ENCODE results near the gene DMBX1. TPM values are rescaled to one million over a fixed set of nuclear protein-coding genes. Genes with fewer than 3 reads are reported as not detected.

DMBX1 gene
- total and polyA plus RNA-seq, 7 donors = not detected

DNA sequence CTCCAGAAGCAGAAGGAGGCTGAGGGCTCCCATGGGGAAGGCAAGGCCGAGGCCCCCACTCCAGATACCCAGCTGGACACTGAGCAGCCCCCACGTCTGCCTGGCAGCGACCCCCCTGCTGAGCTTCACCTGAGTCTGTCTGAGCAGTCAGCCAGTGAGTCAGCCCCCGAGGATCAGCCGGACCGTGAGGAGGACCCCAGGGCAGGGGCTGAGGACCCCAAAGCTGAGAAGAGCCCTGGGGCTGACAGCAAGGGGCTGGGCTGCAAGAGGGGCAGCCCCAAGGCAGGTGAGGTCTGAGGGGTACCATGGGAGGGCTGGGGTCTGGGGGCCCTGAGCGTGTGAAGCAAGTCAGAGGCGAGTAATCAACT, 21.3 kb downstream of the DMBX1 start:
- TF ChIP-seq EP300 (IDR thresholded peaks at IDR 0.05) = no peak
- TF ChIP-seq POLR2AphosphoS5 (IDR thresholded peaks at IDR 0.05) = no peak
- TF ChIP-seq, protein P1, sequence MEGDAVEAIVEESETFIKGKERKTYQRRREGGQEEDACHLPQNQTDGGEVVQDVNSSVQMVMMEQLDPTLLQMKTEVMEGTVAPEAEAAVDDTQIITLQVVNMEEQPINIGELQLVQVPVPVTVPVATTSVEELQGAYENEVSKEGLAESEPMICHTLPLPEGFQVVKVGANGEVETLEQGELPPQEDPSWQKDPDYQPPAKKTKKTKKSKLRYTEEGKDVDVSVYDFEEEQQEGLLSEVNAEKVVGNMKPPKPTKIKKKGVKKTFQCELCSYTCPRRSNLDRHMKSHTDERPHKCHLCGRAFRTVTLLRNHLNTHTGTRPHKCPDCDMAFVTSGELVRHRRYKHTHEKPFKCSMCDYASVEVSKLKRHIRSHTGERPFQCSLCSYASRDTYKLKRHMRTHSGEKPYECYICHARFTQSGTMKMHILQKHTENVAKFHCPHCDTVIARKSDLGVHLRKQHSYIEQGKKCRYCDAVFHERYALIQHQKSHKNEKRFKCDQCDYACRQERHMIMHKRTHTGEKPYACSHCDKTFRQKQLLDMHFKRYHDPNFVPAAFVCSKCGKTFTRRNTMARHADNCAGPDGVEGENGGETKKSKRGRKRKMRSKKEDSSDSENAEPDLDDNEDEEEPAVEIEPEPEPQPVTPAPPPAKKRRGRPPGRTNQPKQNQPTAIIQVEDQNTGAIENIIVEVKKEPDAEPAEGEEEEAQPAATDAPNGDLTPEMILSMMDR (IDR thresholded peaks at IDR 0.05) = no peak
- TF ChIP-seq POLR2A (IDR thresholded peaks at IDR 0.05) = no peak
- WGBS, 2 donors = 82 to 83% methylated on average over 8 of the region's 8 CpGs
- Histone ChIP-seq H3K9me3 (no peaks in the 10 kb centered on the region), H3K4me3 (no peak overlapping the region), H3K4me1 (no peaks in the 10 kb centered on the region), H3K27me3 (peaks cover 0 to 7% (median 0%) of the 10 kb centered on the region in 3 donors), H3K27ac (no peak overlapping the region), H3K36me3 (no peaks in the 10 kb centered on the region)
- no peak for DNase-seq
- intact Hi-C loops (cut with DNase I) = no loop called here

DNA sequence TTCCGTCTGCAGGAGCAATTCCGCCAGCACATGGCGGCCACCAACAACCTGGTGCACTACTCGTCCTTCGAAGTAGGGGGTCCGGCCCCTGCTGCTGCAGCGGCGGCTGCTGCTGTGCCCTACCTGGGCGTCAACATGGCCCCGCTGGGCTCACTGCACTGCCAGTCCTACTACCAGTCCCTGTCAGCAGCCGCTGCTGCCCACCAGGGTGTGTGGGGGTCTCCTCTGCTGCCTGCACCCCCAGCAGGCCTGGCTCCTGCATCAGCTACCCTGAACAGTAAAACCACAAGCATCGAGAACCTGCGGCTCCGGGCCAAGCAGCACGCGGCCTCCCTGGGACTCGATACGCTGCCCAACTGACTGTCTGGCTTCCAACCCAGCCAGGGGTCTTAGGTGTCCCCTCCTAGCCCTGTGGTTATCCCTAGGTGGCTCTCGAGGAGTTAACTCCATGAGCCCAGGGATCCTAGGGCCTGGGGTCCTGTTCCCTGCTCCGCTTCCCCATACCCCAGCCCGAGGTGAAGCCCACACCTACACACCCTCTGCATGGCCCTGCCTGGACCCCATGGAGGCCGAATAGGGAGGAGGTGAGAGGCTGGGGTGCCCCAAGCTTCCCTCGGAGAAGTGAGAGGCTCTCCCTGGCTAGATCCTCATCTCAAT, 22.6 kb downstream of the DMBX1 start:
- Histone ChIP-seq H3K27me3 (peaks cover 0 to 8% (median 0%) of the 10 kb centered on the region in 3 donors), H3K27ac (no peak overlapping the region), H3K36me3 (no peaks in the 10 kb centered on the region), H3K4me3 (no peak overlapping the region), H3K4me1 (no peaks in the 10 kb centered on the region), H3K9me3 (no peaks in the 10 kb centered on the region)
- no peak for DNase-seq
- WGBS, 2 donors = 82 to 90% methylated on average over 23 of the region's 23 CpGs
- intact Hi-C loops (cut with DNase I) = loop anchor here (2.0 kb wide), 1 partner anchor 23 kb away; the partner anchor contains the start of gene DMBX1
- TF ChIP-seq EP300 (IDR thresholded peaks at IDR 0.05) = no peak
- TF ChIP-seq, protein P1 (IDR thresholded peaks at IDR 0.05) = no peak
- TF ChIP-seq POLR2A (IDR thresholded peaks at IDR 0.05) = no peak
- TF ChIP-seq POLR2AphosphoS5 (IDR thresholded peaks at IDR 0.05) = no peak

DNA sequence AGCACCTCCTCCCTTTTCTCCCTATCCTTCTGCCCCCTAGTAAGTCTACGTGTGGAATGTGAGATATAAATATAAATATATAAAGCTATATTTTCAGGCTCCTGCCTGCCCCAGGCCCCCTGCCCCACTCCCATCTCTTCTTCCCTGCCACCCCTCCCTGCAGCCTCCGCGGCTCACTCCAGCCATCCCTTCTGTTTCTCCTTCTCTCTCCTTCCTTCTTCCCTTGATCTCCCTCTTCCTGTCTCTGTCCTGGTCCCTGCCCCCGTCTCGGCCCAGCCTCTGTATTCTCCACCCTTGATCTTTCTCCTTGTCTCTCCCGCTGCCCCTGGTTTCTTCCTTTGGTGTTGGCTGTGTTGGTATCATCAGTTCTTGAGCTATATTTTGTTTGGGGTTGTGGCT, 23.2 kb downstream of the DMBX1 start:
- WGBS, 2 donors = 62 to 84% methylated on average over 6 of the region's 6 CpGs
- Histone ChIP-seq H3K4me1 (no peaks in the 10 kb centered on the region), H3K36me3 (no peaks in the 10 kb centered on the region), H3K27me3 (peaks cover 0 to 13% (median 1%) of the 10 kb centered on the region in 3 donors), H3K27ac (no peak overlapping the region), H3K9me3 (no peaks in the 10 kb centered on the region), H3K4me3 (no peak overlapping the region)
- no peak for DNase-seq
- TF ChIP-seq EP300 (IDR thresholded peaks at IDR 0.05) (no peak), POLR2A (IDR thresholded peaks at IDR 0.05) (no peak)
- TF ChIP-seq, protein P1 (IDR thresholded peaks at IDR 0.05) = no peak
- intact Hi-C loops (cut with DNase I) = loop anchor here (2.0 kb wide), 1 partner anchor 24 kb away; the partner anchor contains the start of gene DMBX1

DNA sequence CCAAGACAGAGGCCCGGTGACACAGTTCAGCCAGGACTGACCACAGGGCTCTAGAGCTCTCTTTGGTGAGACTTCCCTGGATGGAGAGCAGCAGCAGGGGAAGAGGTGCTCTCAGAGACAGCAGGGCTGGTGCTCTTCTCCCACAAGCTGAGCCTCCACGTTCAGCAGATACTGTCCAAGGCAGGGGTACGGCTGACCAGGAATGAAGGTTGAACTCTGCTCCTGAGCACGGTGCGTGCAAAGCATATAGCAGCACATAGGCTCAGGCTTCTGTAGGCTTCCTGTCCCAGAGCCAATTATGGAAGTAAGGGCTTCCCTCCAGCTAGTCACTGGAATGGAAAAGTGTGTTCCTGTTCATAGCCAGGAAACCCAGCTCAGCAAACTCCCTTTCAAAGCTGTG, 23.9 kb downstream of the DMBX1 start:
- 74 to 79% methylated on average over 5 of the region's 5 CpGs for WGBS, 2 donors
- TF ChIP-seq, protein P1 (IDR thresholded peaks at IDR 0.05) = no peak
- TF ChIP-seq POLR2AphosphoS5 (IDR thresholded peaks at IDR 0.05) (no peak), EP300 (IDR thresholded peaks at IDR 0.05) (no peak), POLR2A (IDR thresholded peaks at IDR 0.05) (no peak)
- intact Hi-C loops (cut with DNase I) = loop anchor here (2.0 kb wide), 1 partner anchor 25 kb away; the partner anchor contains the start of gene DMBX1
- Histone ChIP-seq H3K9me3 (no peaks in the 10 kb centered on the region), H3K27me3 (peaks cover 0 to 19% (median 6%) of the 10 kb centered on the region in 3 donors), H3K36me3 (no peaks in the 10 kb centered on the region), H3K27ac (no peak overlapping the region), H3K4me1 (no peaks in the 10 kb centered on the region), H3K4me3 (no peak overlapping the region)
- no peak for DNase-seq

Measured in sigmoid colon (tissue), 7 donors.